ENCODE data around the gene CRABP2.

The CRABP2 gene

DNA sequence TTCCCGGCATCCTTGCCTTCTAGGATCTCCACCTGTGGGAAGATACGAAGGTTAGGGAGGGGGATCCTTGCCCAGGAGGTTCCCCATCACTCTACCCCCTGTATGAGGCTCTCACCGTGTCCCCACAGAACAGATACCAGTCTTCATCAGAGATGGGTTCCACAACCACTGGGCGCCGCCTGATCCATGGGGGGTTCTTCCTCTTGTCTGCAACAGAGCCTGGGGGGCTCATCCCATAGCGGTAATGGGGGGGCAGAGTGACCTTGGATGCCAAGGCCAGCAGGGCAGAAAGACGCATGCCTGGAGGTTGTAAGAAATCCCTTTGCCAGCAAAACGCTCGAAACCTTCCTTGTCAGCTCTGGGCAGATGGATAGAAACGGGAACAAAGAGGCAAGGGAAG lies 33.0 kb upstream of the CRABP2 start:
- TF ChIP-seq JUND (IDR thresholded peaks at IDR 0.05; ENCODE audit: low read depth) = no peak
- no peak for DNase-seq (ENCODE audit: low read depth in 1 of 2, low spot score in 1 of 2)
- in situ Hi-C loops (cut with HindIII; ENCODE audit: low pct_unique_long_range_greater_than_20kb, low sequenced_read_pairs) = no loop called here

- in situ Hi-C loops (cut with HindIII; ENCODE audit: low pct_unique_long_range_greater_than_20kb, low sequenced_read_pairs) = no loop called here
Observed at GRCh38 chr1:156733989-156734584, 28.7 kb upstream of the CRABP2 start.

GRCh38 chr1:156728599-156729462 lies 23.4 kb upstream of the CRABP2 start, which contains the start of gene ISG20L2:
ISG20L2 (minus strand) TSS chr1:156728766; CDS start chr1:156727652, 1,114 bp downstream.
- in situ Hi-C loops (cut with HindIII; ENCODE audit: low pct_unique_long_range_greater_than_20kb, low sequenced_read_pairs) = no loop called here
- DNase-seq (ENCODE audit: low read depth in 1 of 2, low spot score in 1 of 2) = peak; percentile 92 to 99
- no peak for TF ChIP-seq JUND (IDR thresholded peaks at IDR 0.05; ENCODE audit: low read depth)

More at GRCh38 chr1:156733989-156734584, 28.7 kb upstream of the CRABP2 start:
- no peak for DNase-seq (ENCODE audit: low read depth in 1 of 2, low spot score in 1 of 2)
- no peak for TF ChIP-seq JUND (IDR thresholded peaks at IDR 0.05; ENCODE audit: low read depth)

DNA sequence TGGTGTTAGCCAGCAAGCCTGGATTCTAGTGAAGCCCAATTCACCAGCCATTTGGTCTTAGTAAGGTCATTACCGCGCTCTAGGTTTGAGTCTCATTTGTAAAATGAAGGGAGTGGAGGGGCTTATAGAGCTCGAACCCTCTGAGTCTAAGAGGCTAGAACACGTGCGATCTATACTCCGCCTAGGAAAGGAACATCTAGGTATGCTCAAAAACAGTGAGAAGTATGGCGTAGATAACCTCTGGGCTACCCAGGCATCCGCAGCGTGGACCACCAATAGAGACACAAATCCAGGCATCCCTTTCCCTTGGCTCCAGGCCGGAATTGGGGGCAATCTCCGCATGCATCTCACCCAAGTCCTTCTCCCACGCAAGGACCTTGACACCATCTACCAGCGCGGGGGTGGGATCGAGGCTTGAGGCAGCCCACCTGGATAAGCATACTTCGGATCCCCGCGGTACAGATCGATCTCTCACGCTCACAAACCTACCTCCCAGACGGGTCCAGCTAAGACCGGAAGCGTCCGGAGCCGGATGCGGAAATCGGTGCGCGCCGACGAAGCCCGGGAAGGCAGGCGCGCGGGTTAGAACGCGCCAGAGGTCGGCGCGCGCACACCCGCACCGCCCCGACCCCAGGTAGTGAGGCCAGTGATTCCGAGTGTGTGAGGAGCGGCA lies 22.7 kb upstream of the CRABP2 start, which contains the start of gene METTL25B:
TSS of gene METTL25B (plus strand) at position 544 of the 673 bp plus-strand sequence. CDS start 636 bp downstream, outside the sequence.
- no peak for TF ChIP-seq JUND (IDR thresholded peaks at IDR 0.05; ENCODE audit: low read depth)
- DNase-seq (ENCODE audit: low read depth in 1 of 2, low spot score in 1 of 2) = peak; percentile 86 to 92
- in situ Hi-C loops (cut with HindIII; ENCODE audit: low pct_unique_long_range_greater_than_20kb, low sequenced_read_pairs) = no loop called here

- no peak for DNase-seq (ENCODE audit: low read depth in 1 of 2, low spot score in 1 of 2)
- in situ Hi-C loops (cut with HindIII; ENCODE audit: low pct_unique_long_range_greater_than_20kb, low sequenced_read_pairs) = no loop called here
- no peak for TF ChIP-seq JUND (IDR thresholded peaks at IDR 0.05; ENCODE audit: low read depth)
Observed at GRCh38 chr1:156727492-156727891, 22.1 kb upstream of the CRABP2 start.

- TF ChIP-seq JUND (IDR thresholded peaks at IDR 0.05; ENCODE audit: low read depth) = no peak
- in situ Hi-C loops (cut with HindIII; ENCODE audit: low pct_unique_long_range_greater_than_20kb, low sequenced_read_pairs) = no loop called here
- peak; percentile 59 to 89 for DNase-seq (ENCODE audit: low read depth in 1 of 2, low spot score in 1 of 2)
Observed at GRCh38 chr1:156726549-156727226, 21.3 kb upstream of the CRABP2 start.

DNA sequence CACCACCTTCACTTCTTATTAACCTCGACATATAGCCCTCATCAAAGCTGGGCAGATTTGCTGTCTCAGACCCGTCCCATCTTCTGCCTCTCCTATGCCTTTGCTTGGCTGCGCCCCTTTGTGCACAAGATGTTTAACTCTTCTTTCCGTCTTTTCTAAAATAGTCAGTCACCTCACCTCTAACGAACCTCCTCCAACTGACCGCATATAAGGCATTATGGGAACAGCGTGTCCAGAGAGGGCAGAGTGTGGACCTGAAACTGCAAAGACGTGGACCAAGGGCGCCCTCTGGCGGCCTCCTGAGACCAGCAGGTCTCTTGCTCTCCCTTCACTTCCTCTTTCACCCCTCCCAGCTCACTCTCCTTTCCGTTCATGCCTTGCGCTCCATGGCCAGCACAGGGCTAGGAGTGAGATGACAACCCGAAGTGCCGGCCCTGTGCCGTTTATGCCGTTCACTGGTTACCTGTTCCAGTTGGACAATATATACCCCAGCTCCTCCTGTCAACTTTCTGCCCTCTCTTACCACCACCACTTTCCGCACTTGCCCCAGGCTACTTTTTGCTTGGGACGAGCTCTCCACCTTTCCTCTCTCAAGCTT lies 20.4 kb upstream of the CRABP2 start:
- TF ChIP-seq JUND (IDR thresholded peaks at IDR 0.05; ENCODE audit: low read depth) = no peak
- in situ Hi-C loops (cut with HindIII; ENCODE audit: low pct_unique_long_range_greater_than_20kb, low sequenced_read_pairs) = no loop called here
- peak; percentile 80 to 96 for DNase-seq (ENCODE audit: low read depth in 1 of 2, low spot score in 1 of 2)

GRCh38 chr1:156721535-156721934 lies 16.2 kb upstream of the CRABP2 start:
- in situ Hi-C loops (cut with HindIII; ENCODE audit: low pct_unique_long_range_greater_than_20kb, low sequenced_read_pairs) = no loop called here
- TF ChIP-seq JUND (IDR thresholded peaks at IDR 0.05; ENCODE audit: low read depth) = no peak
- no peak for DNase-seq (ENCODE audit: low read depth in 1 of 2, low spot score in 1 of 2)

DNA sequence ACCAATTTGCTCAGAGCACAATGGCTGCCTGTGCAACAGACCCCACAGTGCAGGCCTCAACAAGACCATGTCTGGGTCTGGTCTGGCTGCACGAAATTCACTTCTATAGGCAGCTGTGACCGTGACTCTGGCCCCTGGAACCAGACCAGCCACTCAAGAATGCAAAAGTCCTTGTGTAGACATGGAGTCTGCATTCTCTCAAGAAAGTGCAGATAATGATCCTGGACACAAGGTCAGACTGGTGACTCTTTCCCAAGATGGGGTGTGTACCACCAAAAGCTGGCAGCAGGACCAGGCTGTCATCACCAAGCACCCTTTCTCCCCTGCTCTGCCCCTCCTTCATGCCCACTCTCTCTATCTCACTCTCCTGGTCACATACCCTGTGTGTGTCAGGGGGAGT lies 15.7 kb upstream of the CRABP2 start:
- no peak for DNase-seq (ENCODE audit: low read depth in 1 of 2, low spot score in 1 of 2)
- in situ Hi-C loops (cut with HindIII; ENCODE audit: low pct_unique_long_range_greater_than_20kb, low sequenced_read_pairs) = no loop called here
- TF ChIP-seq JUND (IDR thresholded peaks at IDR 0.05; ENCODE audit: low read depth) = no peak

GRCh38 chr1:156717351-156717750 lies 12.0 kb upstream of the CRABP2 start:
- in situ Hi-C loops (cut with HindIII; ENCODE audit: low pct_unique_long_range_greater_than_20kb, low sequenced_read_pairs) = no loop called here
- TF ChIP-seq JUND (IDR thresholded peaks at IDR 0.05; ENCODE audit: low read depth) = no peak
- DNase-seq (ENCODE audit: low read depth in 1 of 2, low spot score in 1 of 2) = peak in 1 of 2 experiments; percentile 74

GRCh38 chr1:156714830-156715229 lies 9.4 kb upstream of the CRABP2 start:
- in situ Hi-C loops (cut with HindIII; ENCODE audit: low pct_unique_long_range_greater_than_20kb, low sequenced_read_pairs) = no loop called here
- DNase-seq (ENCODE audit: low read depth in 1 of 2, low spot score in 1 of 2) = no peak
- no peak for TF ChIP-seq JUND (IDR thresholded peaks at IDR 0.05; ENCODE audit: low read depth)

GRCh38 chr1:156712626-156713025 lies 7.2 kb upstream of the CRABP2 start:
- peak in 1 of 2 experiments; percentile 93 for DNase-seq (ENCODE audit: low read depth in 1 of 2, low spot score in 1 of 2)
- in situ Hi-C loops (cut with HindIII; ENCODE audit: low pct_unique_long_range_greater_than_20kb, low sequenced_read_pairs) = no loop called here
- TF ChIP-seq JUND (IDR thresholded peaks at IDR 0.05; ENCODE audit: low read depth) = no peak

Data from T47D (cell line).